Measurements from ENCODE around the gene PLA2G4D. TPM values are rescaled to one million over a fixed set of nuclear protein-coding genes. Genes with fewer than 3 reads are reported as not detected.
"Not testable (repeated sequence)": the region's sequence is repeated elsewhere in the genome, so short reads cannot be mapped to it uniquely, and the experiment has no call there.

The PLA2G4D gene
- polyA plus RNA-seq, 1 donor from 2014 or later: not detected

GRCh38 chr15:42093966-42094365, 396 bp downstream of the PLA2G4D start:
- Histone ChIP-seq H3K27ac (ENCODE audit: low read length) (no peak overlapping the region), H3F3A (ENCODE audit: insufficient read depth, low read length, poor library complexity, severe bottlenecking) (no peaks in the 10 kb centered on the region), H3K4me2 (ENCODE audit: low read length) (no peak overlapping the region), H3K27me3 (ENCODE audit: insufficient read depth, low read depth, low read length) (no peaks in the 10 kb centered on the region), H2AFZ (ENCODE audit: low read depth, low read length) (no peak overlapping the region), H4K20me1 (ENCODE audit: insufficient read depth) (no peaks in the 10 kb centered on the region), H3K9me3 (ENCODE audit: low read length) (no peaks in the 10 kb centered on the region), H3K9me2 (ENCODE audit: insufficient read depth, low read length) (no peaks in the 10 kb centered on the region), H3K9ac (ENCODE audit: low read length) (no peak overlapping the region), H3K79me2 (replicated peaks; ENCODE audit: insufficient read depth, low read length) (no peaks in the 10 kb centered on the region), H3K4me3 (ENCODE audit: low read length) (no peak overlapping the region), H3K36me3 (ENCODE audit: insufficient read depth, low read length) (no peaks in the 10 kb centered on the region)
- TF ChIP-seq TAF1 (IDR thresholded peaks at IDR 0.05; ENCODE audit: low read depth) (no peak), RAD21 (conservative IDR thresholded peaks at IDR 0.05) (no peak), SMC3 (conservative IDR thresholded peaks at IDR 0.05; ENCODE audit: poor library complexity) (no peak), MXI1 (conservative IDR thresholded peaks at IDR 0.05; ENCODE audit: poor library complexity, severe bottlenecking) (no peak)

DNA sequence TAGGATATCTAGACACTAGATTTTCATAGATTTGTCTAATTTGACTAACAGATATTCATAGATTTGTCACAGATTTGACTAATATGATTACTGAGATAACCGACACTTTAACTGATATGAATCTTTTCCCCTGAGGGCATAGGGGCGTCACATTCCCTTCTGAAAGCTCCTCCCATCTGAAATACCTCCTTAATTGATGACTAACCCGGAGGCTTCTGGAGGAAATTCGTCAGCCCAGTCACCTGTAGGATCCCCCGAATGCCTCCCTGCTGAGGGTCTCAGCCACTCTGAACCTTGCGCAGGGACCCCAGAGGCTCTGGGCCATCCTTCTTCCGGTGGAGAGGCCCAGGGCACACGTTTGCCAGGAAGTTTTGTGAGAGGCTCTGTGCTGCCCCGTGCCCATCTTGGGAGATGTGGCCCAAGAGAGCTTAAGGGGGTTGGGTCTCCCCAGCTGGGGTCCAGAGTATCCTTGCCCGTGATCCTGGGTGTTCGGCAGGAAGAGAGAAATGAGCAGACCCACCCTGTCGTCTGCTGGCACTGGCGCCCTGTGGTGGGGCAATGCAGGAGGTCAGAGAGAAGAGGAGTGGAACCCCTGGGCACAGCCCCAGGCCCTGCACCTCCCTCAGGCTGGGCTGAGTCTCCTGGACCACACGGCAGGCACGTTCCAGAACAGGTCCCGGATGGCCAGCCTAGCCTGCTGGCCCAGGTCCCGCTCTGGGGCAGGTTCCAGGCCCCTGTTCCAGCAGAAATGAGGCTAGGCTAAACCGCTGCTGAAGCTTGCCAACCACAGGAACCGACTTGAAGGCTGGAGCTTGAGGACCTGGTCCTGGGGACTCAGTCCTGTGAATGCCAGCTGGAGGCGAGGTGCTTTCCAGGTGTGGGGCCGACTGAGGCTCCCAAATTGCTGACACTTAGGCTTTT, 1.7 kb downstream of the PLA2G4D start:
- Histone ChIP-seq H3K36me3 (ENCODE audit: insufficient read depth, low read length) (no peaks in the 10 kb centered on the region), H3K27ac (ENCODE audit: low read length) (no peak overlapping the region), H3F3A (ENCODE audit: insufficient read depth, low read length, poor library complexity, severe bottlenecking) (no peaks in the 10 kb centered on the region), H3K9ac (ENCODE audit: low read length) (no peak overlapping the region), H4K20me1 (ENCODE audit: insufficient read depth) (no peaks in the 10 kb centered on the region), H3K79me2 (replicated peaks; ENCODE audit: insufficient read depth, low read length) (no peaks in the 10 kb centered on the region), H3K4me2 (ENCODE audit: low read length) (no peak overlapping the region), H3K27me3 (ENCODE audit: insufficient read depth, low read depth, low read length) (no peaks in the 10 kb centered on the region), H3K4me3 (ENCODE audit: low read length) (no peak overlapping the region), H3K9me2 (ENCODE audit: insufficient read depth, low read length) (no peaks in the 10 kb centered on the region), H3K9me3 (ENCODE audit: low read length) (no peaks in the 10 kb centered on the region), H2AFZ (ENCODE audit: low read depth, low read length) (no peak overlapping the region)
- no peak for TF ChIP-seq REST (IDR thresholded peaks at IDR 0.05; ENCODE audit: borderline replicate concordance)
- TF ChIP-seq TAF1 (IDR thresholded peaks at IDR 0.05; ENCODE audit: low read depth): no peak
- TF ChIP-seq EZH2 (IDR thresholded peaks at IDR 0.05; ENCODE audit: borderline replicate concordance, insufficient read depth, low read length, poor library complexity, severe bottlenecking): no peak

- H3K79me2 ChIP-seq (replicated peaks; ENCODE audit: insufficient read depth, low read length); H3K4me2 ChIP-seq (ENCODE audit: low read length); H3K4me3 ChIP-seq (ENCODE audit: low read length); H3K36me3 ChIP-seq (ENCODE audit: insufficient read depth, low read length); H3K27ac ChIP-seq (ENCODE audit: low read length); H3K9me2 ChIP-seq (ENCODE audit: insufficient read depth, low read length); H3K9ac ChIP-seq (ENCODE audit: low read length); H2AFZ ChIP-seq (ENCODE audit: low read depth, low read length); H3F3A ChIP-seq (ENCODE audit: insufficient read depth, low read length, poor library complexity, severe bottlenecking); H4K20me1 ChIP-seq (ENCODE audit: insufficient read depth); H3K27me3 ChIP-seq (ENCODE audit: insufficient read depth, low read depth, low read length); H3K9me3 ChIP-seq (ENCODE audit: low read length): not testable (repeated sequence)
Observed at GRCh38 chr15:42091753-42092397, 2.5 kb downstream of the PLA2G4D start.
